HG03565 (cell line): ENCODE data around the gene MLYCD.

ENCODE experiments used
- ATAC-seq: cut with Tn5 transposase; IDR thresholded peaks from one replicate; pipeline ENCODE4 v1.9.1; 2021; ENCODE audit warnings: mild to moderate bottlenecking, moderate library complexity; ENCODE audit not compliant: unreplicated experiment

The MLYCD gene

DNA sequence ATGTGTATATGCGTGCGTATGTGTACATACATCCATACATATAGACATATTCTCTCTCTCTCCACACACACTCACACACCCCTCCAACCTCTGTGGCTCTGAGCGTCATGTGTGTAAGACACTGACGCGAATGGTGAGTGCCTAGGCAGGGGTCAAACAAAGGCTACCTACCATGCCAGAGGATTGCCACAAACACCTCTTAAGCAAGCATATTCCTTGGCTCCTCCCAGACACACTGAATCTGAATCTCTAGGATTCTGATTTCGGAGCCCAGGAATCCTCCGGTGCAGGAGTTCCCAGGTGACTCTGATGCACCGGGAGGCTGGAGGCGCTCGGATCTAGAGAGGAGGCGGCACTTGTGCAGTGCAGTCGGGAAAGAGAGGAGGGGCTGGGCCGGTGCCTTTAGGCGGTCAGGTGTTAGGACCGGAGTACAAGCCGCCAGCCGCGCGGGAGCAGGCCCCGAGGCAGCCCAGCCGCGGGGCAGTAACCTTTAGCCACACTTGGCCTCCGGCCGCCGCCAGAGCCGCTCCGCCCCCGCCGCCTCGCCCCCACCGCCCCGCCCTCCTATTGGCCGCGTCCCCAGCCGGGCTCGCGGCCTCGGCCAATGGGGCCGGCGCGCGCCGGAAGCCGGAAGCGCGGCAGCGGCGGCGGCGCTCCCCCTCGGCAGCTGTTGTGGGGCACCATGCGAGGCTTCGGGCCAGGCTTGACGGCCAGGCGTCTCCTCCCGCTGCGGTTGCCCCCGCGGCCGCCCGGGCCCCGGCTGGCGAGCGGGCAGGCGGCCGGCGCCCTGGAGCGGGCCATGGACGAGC is at the start of gene MLYCD:
Gene MLYCD, plus strand, starts transcription at position 653 of the 809 bp plus-strand sequence. Its CDS starts 30 bp downstream, at position 683.
- ATAC-seq, result peak; percentile 76

DNA sequence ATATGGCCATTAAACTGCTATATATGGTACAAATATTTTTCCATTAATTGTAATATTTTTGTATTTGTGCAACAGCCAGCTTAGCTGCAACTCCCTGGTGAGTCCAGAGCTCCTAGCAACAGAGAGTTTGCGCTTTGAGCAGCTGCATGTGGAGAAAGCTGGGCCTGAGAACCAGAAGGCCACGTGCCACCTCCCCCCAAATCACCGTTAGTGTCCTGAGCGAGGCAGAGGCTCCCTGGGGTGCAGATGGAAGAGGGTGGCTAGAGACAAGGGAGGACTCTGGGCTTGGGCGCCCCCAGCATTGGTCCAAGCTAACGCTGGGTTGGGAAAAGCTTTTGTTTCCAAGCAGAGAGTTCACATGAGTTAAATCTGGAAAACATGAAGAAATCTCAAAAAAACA is 49.5 kb upstream of the MLYCD start:
- ATAC-seq, result no peak

DNA sequence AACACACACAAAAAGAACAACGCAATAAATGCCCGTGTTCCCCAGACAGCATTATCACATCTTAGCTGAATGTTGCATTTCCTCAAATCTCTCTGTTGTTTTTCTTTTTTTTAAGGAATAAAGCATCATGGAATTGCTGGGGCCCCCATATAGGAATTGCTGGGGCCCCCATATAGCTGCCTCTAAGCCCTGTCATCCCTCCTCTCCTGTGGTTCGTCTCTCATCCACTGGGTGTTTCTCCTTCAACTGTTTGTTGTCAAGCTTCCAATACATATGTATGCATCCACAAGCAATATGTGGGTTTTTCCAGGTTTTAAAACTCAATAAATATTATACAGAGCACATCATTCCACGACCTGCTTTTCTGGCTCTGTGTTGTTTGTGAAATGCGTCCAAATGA is 48.0 kb upstream of the MLYCD start:
- ATAC-seq, result no peak

DNA sequence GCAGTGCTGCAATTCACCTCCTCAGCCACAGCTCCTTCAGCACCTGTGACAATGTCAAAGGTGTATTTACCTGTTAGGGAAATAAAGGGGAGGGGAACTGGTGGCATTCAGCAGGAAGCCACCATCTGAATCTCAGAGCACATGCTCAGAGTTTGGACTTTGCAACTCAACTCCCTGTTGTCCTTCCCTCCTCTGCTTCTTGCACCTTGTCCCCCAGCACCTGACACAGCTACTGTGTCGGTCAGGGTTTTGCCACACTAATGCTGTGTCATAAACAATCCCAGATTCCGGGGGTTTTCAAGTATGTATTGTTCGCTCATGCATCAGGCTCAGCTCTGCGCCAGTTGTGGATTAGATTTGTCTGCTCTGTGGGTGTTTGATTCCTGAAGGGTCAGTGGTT is 47.4 kb upstream of the MLYCD start:
- no peak for ATAC-seq

DNA sequence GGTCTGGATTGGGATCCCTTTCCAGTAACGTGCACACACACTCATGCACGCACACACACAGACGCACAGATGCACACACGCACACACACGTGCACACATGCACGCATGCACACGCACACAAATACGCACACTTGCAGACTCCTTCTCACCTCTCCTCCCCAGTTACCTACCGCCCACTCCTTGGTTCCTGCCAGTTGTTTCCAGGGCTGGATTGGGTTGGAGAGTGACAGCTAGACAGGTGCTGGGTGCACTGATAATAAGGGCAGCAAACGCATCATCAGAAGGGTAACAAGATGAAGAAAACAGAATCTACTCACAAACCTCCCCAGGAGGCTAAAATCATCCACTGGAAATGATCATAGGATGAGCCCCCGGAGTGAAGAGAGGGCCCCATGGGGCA is 46.1 kb upstream of the MLYCD start:
- no peak for ATAC-seq

DNA sequence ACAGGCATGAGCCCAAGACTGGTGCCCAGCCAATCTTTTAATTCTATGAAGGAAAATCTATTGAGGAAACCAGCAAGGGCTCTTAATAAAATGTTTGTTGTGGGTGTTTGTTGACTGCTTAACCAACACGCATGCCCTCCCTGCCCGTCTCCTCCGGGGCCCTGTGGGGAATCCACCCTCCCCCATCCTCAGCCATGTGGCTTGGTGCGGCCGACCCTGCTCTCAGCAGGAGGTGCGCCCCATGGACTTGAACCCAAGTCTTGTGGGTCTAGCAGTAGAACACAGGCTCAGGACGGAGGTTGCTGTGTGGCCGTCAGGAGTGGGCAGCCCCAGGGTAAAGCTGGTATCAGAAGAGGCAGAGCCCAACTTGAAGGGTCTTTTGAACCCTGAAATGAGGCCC is 45.1 kb upstream of the MLYCD start:
- no peak for ATAC-seq

DNA sequence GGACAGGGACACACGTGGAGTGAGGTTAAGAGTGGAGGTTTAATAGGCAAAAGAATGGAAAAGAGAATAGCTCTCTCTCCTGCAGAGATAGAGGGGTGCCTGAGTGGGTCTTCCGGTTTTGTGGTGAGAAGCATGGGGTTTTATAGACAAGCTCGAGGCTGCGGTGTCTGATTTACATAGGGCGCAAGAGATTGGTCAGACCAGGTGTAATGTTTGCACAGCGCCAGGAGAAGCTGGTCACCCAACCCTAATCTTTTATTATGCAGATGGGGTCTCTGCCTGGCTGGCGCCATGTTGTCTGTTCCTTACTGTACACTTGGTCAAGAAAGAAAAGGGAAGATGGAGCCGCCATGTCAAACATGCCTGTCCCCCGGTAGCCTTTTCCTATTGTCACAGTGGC is 44.5 kb upstream of the MLYCD start:
- no peak for ATAC-seq

DNA sequence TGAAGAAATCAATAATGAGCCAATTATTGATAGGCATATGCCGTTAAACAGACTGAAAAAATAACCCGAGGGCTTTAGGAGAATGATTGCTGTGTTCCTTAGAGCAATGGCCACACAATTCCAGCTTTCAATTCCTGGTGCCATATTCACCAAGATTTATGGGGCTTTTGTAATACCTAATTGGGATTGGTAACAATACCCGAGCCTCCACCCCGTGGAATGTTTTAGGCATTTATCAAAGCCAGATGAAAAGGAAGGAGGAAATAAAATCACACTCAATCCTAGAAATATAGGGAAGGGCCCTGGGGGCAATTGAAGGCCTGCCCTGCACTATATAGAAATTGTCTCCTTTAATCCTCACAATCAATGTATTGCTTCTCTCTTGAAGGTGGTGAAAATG is 42.1 kb upstream of the MLYCD start:
- ATAC-seq, result no peak

DNA sequence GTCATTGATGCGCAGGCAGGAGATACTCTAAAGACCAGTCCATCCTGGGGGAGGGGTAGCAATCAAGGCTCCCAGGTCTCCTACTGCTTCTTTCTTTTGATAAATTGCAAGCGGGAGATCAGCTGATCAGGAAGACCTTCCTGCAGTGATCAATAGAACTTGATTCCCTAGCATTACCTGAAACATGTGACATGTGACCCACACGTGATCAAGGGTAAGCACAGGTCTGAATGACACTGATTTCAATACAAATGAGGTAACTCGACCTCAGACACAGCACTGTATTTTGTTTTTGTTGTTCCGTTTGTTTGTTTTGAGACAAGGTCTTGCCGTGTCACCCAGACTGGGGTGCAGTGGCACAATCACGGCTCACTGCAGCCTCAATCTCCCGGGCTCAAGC is 39.6 kb upstream of the MLYCD start:
- ATAC-seq, result no peak

DNA sequence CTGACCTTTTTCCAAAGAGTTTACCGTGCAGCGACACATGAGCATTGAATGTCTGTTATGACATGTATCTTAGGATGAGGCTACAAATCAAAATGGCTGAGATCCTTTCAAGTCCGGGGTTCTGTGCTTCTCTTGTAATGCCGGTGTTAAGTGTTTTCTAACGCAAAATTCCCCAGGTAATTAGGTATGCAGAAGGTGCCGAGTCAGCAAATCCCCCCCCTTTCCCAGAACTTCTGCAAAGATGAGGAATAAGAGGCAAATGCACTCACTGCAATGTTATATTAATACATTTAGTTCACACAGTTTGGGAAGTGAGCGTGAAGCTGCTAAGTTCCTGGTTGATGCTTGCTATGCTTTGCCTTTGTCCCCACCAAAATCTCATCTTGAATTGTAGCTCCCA is 36.3 kb upstream of the MLYCD start:
- no peak for ATAC-seq

DNA sequence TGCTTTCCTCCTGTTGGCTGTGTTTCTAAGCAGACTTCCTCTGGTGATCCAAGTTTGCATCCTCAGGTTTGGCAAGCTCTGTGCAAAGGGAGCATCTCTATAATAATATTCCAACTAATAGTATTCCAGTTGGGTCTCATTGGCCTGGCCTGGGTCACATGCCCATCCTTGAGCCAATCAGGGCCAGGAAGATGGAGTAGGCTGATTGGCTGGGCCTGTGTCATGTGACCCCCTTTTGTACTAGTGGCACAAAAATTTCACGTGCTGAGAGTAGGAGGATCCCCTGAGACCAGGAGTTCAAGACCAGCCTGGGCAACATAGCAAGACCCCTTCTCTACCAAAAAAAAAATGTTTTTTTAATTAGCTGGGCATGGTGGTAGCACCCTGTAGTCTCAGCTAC is 35.2 kb upstream of the MLYCD start:
- no peak for ATAC-seq

DNA sequence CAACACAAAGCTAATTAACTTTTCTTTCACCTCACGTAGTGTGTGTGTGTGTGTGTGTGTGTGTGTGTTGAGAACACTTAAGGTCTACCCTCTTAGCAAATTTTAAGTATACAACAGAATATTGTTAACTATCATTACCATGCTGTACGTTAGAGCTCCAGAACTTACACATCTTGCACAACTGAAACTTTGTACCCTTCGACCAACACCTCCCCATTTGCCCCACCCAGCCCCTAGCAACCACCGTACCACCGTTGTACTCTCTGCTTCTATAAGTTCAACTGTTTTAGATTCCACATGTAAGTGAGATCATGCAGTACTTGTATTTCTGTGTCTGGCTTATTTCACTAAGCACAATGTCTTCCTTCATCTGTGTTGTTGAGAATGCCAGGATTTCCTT is 28.1 kb upstream of the MLYCD start:
- no peak for ATAC-seq

DNA sequence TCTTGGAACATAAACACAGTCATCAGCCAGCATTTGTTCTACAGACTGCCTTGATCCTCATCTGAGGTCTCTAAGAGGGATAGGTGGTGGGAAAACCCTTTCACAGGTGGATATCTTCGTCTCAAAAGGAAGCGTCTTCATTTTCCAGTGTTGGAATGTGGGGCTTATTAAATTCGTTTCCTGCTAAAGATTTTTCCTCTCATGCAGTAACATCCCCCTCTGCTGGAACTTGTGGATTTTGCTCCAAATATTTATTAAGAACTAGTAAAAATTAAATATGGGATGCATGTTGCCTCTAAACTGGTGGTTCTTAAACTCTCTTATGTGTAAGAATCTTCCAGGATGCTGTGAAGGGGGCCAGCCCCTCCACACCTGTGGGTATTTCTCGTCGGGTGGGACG is 20.1 kb upstream of the MLYCD start:
- no peak for ATAC-seq

DNA sequence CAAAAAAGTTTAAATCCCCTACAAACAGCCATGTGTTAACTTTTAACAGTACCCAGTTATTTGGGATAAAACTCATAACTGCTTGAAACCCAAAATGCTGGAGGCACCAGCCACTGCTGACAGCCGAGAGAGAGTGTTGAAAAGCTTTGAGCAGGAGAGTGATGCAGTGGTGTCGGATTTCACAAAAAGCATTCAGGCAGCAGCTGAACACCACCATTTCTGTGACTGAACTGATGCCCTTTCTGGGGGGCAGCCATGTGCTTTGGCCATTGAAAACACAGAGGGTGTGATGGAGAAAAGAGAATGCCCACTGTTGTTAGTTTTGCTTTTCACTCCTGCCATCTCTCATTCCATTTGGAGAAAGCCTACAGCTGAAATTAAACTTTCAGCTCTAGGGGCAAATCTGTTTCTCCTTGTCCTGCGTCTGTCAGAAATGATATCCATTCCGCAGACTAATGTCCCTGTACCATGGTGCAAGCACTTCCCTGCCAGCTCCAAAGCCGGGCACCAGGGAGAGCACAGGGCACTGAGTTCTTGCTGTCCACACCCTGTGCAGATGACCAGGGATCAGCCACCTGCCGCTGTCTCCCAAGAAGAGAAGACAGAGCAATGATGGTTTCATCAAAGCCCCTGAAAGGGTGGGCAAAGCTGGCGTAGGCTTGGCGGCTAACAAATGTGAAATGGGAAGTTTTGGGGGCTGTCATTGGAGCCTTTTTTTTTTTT is 16.6 kb upstream of the MLYCD start:
- no peak for ATAC-seq

DNA sequence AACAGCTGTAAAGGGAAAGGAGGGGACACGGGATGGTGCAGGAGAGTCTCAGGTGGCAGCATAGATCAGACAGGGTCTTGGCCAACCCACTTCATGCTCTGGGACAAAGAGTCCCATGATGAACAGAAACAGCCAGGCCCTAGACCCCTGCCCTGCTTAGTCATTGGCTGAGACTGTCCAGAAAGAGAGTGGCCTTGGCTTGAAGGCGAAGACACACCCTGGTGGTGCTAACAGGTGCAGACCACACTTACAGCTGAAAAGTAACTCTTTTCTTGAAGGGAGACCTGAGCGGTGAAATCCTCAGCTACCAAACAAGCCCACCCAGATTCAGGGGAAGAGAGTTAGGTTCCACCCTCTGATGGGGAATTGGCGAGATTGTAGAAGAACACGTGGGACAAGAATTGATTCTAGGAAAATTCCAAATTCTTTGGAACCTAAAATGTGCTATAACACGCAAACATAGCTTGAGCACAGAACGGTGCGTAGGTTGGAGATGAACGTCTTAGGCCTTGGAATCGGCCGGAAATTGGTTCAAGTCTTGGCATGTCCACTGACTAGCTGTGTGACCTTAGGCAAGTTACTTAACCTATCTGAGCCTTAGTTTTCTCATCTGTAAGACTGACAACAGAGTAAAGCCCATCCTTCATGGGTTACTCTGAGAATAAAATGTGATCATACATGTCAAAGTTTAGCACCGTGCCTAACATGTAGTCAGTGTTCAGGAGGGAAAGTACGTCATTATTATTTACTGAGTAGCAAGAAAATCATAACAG is 12.5 kb upstream of the MLYCD start:
- ATAC-seq, result no peak

DNA sequence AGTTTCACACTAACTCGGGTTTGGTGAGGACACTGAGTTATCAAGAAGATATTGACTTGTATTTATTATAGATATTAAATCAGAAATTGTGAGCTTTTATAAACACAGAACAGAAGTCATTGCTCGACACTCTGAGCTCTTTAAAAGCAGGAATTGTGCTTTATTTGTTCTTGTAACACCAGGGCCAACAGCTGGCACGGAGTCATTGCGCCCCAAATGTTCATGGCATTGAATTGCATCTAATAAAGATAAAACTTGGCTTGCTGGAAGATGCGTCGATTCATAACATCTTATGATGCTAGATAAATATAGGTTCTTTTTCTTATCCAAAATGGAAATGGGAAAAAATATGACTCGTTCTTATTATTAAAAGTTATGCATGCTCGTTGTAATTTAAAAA is 11.8 kb upstream of the MLYCD start:
- no peak for ATAC-seq

DNA sequence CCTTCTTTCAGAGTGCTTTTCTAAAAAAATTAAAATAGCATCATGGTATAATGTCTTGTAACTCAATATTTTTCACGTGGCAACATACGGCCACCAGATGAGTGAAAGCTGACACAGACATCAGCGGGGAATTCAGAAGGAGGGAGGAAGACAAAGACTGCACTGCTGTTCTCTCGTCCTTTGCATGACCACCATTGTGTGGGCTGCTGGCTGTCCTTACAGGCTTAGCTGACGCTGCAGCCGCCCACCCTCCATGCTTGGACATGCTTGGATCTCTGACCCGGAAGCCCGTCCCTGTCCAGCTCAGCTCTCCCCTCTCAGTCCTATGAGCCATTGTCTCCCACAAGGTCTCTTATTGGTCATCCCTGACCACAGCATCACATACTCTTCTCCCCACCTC is 11.4 kb upstream of the MLYCD start:
- ATAC-seq, result no peak

DNA sequence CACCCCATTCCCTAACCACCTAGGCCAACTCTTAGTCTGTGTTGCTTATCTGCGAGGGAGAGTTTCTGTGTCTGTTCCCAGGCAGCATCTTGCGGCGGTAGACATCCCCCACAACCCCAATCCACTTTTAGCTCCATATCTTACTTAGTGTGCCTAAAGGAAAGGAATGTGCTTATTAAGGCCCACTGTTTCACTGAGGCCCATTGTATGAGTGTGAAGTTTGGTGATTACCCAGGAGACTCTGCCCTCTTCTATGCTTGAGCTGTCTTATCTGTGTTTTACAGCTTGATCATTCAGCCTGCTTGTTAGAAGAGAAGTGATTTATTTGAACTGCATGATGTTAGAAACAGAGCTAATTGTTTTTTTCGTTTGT is 10.3 kb upstream of the MLYCD start:
- ATAC-seq, result no peak

DNA sequence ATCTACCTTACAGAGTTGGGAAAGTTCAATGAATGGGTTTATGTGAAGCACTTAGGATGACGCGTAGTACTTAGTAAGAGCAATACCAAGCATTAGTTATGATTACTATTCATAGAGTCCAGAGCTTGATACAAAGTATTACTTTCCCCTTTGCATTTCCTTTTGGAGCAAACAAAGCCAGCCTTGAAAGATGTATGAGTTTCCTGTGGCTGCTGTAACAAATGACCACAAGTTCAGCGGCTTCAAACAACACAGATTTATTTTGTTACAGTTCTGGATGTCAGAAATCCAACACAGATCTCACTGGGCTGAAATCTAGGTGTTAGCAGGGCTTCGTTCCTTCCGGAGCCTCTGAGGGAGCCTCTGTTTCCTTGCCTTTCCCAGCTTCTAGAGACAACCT is 8.6 kb upstream of the MLYCD start:
- ATAC-seq, result no peak

DNA sequence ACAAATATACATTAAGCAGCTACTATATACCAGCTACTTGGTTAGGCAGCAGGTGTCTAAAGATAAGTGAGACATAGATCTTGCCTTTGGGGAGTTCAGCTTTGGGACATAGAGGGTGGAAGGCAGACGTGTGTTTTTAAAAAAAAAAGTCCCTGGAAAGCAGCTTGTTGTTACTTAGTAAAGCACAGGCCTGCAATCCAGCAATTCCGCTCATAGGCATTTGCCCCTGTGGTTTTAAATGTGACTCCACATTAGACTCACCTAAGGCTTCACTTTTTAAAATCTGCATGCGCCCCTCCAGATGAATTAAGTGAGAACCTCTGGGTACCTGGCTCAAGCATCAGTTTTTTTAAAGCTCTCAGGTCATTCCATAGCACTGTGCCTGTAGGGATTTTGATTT is 7.2 kb upstream of the MLYCD start:
- ATAC-seq, result no peak

DNA sequence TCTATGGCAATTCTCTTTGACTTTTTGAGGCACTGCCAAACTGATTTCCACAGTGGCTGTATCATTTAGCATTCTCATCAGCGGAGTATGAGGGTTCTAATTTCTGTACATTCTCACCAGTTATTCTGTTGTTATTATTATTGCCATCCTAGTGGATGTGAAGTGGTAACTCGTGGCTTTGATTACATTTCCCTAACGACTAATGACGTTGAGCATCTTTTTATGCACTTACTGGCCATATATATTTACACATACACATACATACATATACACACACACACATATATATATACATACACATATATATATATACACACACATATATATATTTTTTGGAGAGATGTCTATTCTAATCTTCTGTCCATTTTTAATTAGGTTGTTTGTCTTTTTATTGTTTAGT is 3.7 kb upstream of the MLYCD start:
- no peak for ATAC-seq

DNA sequence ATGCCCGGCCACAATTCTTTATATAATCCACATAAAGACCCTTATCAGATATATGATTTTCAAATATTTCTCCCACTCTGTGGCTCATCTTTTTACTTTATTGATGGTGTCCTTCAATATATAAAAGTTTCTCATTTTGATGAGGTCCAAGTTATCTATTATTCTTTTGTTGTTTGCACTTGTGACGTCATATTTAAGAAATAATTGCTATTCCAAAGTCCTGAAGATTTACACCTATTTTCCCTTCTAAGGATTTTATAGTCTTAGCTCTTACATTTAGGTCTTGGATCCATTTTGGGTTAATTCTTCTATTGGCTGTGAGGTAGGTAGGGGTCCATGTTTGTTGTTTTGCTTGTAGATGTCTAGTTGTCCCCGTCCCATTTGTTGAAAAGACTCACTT is 3.0 kb upstream of the MLYCD start:
- no peak for ATAC-seq
